LNCAP (cell line): Measurements from ENCODE around the gene TENM4.

Experiments
- TF ChIP-seq, protein P1 (sequence below): fragments of 450-650 bp; IDR thresholded peaks from 2 replicates; pipeline ENCODE4 v1.5.1; 2017; ENCODE audit warnings: mild to moderate bottlenecking

The TENM4 gene

GRCh38 chr11:78977009-78977408 lies 463.8 kb downstream of the TENM4 start:
- TF ChIP-seq, protein P1, sequence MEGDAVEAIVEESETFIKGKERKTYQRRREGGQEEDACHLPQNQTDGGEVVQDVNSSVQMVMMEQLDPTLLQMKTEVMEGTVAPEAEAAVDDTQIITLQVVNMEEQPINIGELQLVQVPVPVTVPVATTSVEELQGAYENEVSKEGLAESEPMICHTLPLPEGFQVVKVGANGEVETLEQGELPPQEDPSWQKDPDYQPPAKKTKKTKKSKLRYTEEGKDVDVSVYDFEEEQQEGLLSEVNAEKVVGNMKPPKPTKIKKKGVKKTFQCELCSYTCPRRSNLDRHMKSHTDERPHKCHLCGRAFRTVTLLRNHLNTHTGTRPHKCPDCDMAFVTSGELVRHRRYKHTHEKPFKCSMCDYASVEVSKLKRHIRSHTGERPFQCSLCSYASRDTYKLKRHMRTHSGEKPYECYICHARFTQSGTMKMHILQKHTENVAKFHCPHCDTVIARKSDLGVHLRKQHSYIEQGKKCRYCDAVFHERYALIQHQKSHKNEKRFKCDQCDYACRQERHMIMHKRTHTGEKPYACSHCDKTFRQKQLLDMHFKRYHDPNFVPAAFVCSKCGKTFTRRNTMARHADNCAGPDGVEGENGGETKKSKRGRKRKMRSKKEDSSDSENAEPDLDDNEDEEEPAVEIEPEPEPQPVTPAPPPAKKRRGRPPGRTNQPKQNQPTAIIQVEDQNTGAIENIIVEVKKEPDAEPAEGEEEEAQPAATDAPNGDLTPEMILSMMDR: no peak

DNA sequence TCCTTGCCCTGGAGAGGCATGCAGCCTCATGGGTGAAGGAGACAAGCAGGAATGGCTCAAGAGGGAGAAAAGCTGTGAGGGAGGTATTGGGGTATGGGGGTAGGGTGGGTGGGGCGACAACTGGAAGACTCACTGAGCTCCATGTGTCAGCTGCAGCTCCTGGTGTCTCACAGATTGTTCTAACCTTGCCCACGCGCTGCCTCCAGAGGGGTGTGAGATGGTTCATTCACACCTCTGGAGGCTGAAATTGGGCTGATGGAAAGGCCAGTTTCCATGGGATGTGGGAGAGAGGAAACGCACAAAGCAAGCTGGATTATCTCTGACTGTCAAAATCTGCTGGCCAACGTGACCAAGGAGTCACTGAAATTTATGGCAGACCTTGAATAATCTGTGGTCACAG lies 465.7 kb downstream of the TENM4 start:
- TF ChIP-seq, protein P1: no peak

DNA sequence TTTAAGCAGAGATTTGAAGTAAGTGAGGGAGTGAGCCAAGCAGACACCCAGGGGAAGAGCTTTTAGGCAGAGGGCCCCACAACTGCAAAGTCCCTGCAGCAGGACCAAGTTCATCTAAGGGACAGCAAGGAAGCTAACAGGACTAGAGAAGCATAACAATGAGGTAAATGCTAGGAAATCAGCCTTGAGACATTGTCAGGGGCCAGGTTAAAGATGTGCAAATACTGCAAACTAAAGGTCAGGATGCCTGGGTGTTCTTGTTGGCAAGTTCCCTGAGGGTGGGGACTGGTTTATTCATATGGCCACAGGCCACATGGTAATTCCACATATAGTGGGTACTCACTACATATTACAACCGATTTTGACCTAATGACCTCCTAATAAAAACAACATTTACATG lies 467.0 kb downstream of the TENM4 start:
- TF ChIP-seq, protein P1: no peak

- TF ChIP-seq, protein P1: no peak
Measured at GRCh38 chr11:78972590-78972989, 468.2 kb downstream of the TENM4 start.

DNA sequence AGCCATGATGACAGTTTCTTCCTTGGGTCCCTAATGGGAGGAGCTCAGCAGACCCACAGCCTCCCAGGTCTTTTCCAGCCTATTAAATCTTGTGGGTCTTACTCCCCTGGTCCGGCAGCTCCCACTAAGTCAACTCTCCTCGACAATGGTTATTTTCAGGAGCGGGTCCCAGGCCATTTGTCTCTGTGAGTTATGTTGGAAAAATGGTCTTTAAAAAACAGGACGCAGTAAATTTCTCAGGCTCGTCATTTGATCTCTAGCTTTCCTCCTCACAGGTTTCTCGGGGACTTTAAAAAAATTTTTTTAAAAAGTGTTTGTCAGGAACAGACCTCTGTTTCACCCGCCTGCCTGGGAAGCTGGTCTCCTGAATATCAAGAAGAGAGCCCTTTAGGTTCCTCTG lies 468.7 kb downstream of the TENM4 start:
- TF ChIP-seq, protein P1: no peak

- TF ChIP-seq, protein P1: no peak
Measured at GRCh38 chr11:78967811-78968210, 473.0 kb downstream of the TENM4 start.

GRCh38 chr11:78965432-78965831 lies 475.4 kb downstream of the TENM4 start:
- TF ChIP-seq, protein P1: no peak
